DND-41 (cell line): ENCODE measurements around the gene ZIC1.

Source experiments
- ATAC-seq: fragments of 200-7000 bp; cut with Tn5 transposase; 3 replicates; pipeline ENCODE4 v1.9.1; 2021; ENCODE audit warnings: low read depth; ENCODE audit not compliant: insufficient read depth
- DNase-seq: peaks from one replicate; pipeline ENCODE4 v3.0.0-alpha.2; 2020
- H2AFZ ChIP-seq: 2 replicates; pipeline ENCODE4 v1.6.0; 2012; ENCODE audit warnings: low read depth, low read length
- H3K27ac ChIP-seq: 2 replicates; pipeline ENCODE4 v1.5.1; 2012; ENCODE audit warnings: low read length, inconsistent platforms
- H3K27me3 ChIP-seq: fragments of 200-600 bp; sonication (generic); 2 replicates; pipeline ENCODE4 v1.6.0; 2012; ENCODE audit warnings: low read length, mild to moderate bottlenecking, inconsistent platforms; ENCODE audit not compliant: insufficient read depth, poor library complexity
- H3K36me3 ChIP-seq: 2 replicates; pipeline ENCODE4 v1.5.1; 2012; ENCODE audit warnings: low read length, inconsistent platforms; ENCODE audit not compliant: insufficient read depth
- H3K4me1 ChIP-seq: 2 replicates; pipeline ENCODE4 v1.5.1; 2012; ENCODE audit warnings: mild to moderate bottlenecking, low read length; ENCODE audit not compliant: insufficient read depth
- H3K4me2 ChIP-seq: 2 replicates; pipeline ENCODE4 v1.6.0; 2012; ENCODE audit warnings: mild to moderate bottlenecking, moderate library complexity, low read length, inconsistent platforms; ENCODE audit not compliant: insufficient read depth
- H3K4me3 ChIP-seq, 2 experiments: fragments of 200-600 bp in 1 of 2; shearing (Covaris generic) in 1 of 2; 2 replicates each; pipeline ENCODE4 v1.5.1; 2012 to 2016; ENCODE audit warnings: inconsistent platforms in 2 of 2, low read length in 2 of 2, mild to moderate bottlenecking in 2 of 2, low read depth in 1 of 2, moderate library complexity in 1 of 2
- H3K79me2 ChIP-seq: 2 replicates; pipeline ENCODE4 v1.6.0; 2012; ENCODE audit warnings: low read length, inconsistent platforms; ENCODE audit not compliant: insufficient read depth
- H3K9ac ChIP-seq: 2 replicates; pipeline ENCODE4 v1.6.0; 2012; ENCODE audit warnings: low read depth, mild to moderate bottlenecking, inconsistent platforms, low read length, moderate library complexity
- H3K9me3 ChIP-seq: 2 replicates; pipeline ENCODE4 v1.5.1; 2012; ENCODE audit warnings: low read length, moderate library complexity, mild to moderate bottlenecking, inconsistent platforms; ENCODE audit not compliant: insufficient read depth, severe bottlenecking
- H4K20me1 ChIP-seq: 2 replicates; pipeline ENCODE4 v1.6.0; 2012; ENCODE audit warnings: low read length; ENCODE audit not compliant: insufficient read depth
- EZH2 ChIP-seq: IDR thresholded peaks from 3 replicates; pipeline ENCODE4 v1.6.1; 2012; ENCODE audit warnings: borderline replicate concordance, low read depth, mild to moderate bottlenecking, moderate library complexity, low read length, inconsistent platforms; ENCODE audit not compliant: severe bottlenecking
- TF ChIP-seq, protein P1 (sequence below): IDR thresholded peaks from 2 replicates; pipeline ENCODE4 v1.5.1; 2012; ENCODE audit warnings: borderline replicate concordance, low read length, moderate library complexity, mild to moderate bottlenecking; ENCODE audit not compliant: poor library complexity, severe bottlenecking; ENCODE audit errors: extremely low read depth

ZIC1 gene

DNA sequence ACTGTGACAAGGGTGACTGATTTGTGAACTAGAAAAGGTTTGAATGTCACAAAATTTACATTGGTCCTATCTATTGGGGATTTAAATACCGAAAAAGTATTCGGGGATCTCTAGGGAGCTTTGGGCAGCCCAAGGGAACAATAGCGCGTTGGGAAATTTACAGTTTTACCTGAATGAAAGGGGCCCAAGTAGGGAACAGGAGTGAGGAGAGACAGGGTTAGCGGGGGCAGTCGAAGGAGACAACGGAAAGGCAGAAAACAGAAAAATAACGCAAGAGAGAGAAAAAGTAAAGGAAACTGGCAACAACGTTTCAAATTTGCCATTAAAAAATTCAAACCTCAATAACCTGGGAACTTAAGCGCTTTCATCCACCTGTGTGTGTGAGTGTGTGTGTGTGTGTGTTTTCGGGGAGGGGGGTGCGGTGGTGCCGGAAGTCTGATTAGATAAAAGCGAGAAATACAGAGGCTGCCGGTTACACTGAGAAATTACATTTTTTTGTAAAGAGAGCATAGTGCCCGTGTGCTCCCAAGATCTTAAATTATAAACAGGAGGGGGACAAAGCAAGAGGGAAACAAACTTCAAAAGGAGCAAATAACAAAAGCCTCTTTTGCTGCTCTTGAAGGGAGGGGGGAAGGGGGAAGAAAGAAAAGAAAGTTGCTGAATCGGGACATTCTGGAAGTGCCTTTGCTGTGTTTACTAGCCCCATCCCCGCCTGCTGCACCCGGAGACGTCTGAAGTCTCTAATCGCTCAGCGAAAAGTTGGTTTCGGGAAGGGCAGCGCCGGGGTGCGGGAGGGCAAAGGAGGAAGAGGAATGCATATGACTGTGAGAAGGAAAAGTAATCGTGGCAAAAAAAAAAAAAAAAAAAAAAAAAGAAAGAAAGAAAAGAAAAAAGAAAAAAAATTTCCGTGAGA lies 721 bp upstream of the ZIC1 start:
- H4K20me1 ChIP-seq, result no peaks in the 10 kb centered on the region
- no peak overlapping the region for H2AFZ ChIP-seq
- ATAC-seq (no peak), DNase-seq (no peak)
- no peaks in the 10 kb centered on the region for H3K36me3 ChIP-seq
- no peak overlapping the region for H3K4me2 ChIP-seq
- peaks cover 10% of the 10 kb centered on the region for H3K9me3 ChIP-seq
- H3K9ac ChIP-seq, result no peak overlapping the region
- H3K79me2 ChIP-seq, result no peaks in the 10 kb centered on the region
- TF ChIP-seq, protein P1, sequence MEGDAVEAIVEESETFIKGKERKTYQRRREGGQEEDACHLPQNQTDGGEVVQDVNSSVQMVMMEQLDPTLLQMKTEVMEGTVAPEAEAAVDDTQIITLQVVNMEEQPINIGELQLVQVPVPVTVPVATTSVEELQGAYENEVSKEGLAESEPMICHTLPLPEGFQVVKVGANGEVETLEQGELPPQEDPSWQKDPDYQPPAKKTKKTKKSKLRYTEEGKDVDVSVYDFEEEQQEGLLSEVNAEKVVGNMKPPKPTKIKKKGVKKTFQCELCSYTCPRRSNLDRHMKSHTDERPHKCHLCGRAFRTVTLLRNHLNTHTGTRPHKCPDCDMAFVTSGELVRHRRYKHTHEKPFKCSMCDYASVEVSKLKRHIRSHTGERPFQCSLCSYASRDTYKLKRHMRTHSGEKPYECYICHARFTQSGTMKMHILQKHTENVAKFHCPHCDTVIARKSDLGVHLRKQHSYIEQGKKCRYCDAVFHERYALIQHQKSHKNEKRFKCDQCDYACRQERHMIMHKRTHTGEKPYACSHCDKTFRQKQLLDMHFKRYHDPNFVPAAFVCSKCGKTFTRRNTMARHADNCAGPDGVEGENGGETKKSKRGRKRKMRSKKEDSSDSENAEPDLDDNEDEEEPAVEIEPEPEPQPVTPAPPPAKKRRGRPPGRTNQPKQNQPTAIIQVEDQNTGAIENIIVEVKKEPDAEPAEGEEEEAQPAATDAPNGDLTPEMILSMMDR, result no peak
- TF ChIP-seq EZH2, result no peak
- H3K4me3 ChIP-seq, result no peak overlapping the region
- no peaks in the 10 kb centered on the region for H3K27me3 ChIP-seq
- H3K27ac ChIP-seq, result no peak overlapping the region
- no peaks in the 10 kb centered on the region for H3K4me1 ChIP-seq

DNA sequence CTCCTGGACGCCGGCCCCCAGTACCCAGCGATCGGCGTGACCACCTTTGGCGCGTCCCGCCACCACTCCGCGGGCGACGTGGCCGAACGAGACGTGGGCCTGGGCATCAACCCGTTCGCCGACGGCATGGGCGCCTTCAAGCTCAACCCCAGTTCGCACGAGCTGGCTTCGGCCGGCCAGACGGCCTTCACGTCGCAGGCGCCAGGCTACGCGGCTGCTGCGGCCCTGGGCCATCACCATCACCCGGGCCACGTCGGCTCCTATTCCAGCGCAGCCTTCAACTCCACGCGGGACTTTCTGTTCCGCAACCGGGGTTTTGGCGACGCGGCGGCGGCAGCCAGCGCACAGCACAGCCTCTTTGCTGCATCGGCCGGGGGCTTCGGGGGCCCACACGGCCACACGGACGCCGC lies 956 bp downstream of the ZIC1 start:
- Histone ChIP-seq H4K20me1 (no peaks in the 10 kb centered on the region), H3K4me2 (no peak overlapping the region), H3K27ac (no peak overlapping the region), H3K27me3 (no peaks in the 10 kb centered on the region), H3K4me1 (no peaks in the 10 kb centered on the region), H3K79me2 (no peaks in the 10 kb centered on the region), H3K9me3 (peaks cover 10% of the 10 kb centered on the region), H3K9ac (no peak overlapping the region), H3K4me3 (no peak overlapping the region), H3K36me3 (no peaks in the 10 kb centered on the region), H2AFZ (no peak overlapping the region)
- no peak for ATAC-seq
- TF ChIP-seq EZH2, result no peak
- TF ChIP-seq, protein P1, result no peak
- DNase-seq, result no peak

DNA sequence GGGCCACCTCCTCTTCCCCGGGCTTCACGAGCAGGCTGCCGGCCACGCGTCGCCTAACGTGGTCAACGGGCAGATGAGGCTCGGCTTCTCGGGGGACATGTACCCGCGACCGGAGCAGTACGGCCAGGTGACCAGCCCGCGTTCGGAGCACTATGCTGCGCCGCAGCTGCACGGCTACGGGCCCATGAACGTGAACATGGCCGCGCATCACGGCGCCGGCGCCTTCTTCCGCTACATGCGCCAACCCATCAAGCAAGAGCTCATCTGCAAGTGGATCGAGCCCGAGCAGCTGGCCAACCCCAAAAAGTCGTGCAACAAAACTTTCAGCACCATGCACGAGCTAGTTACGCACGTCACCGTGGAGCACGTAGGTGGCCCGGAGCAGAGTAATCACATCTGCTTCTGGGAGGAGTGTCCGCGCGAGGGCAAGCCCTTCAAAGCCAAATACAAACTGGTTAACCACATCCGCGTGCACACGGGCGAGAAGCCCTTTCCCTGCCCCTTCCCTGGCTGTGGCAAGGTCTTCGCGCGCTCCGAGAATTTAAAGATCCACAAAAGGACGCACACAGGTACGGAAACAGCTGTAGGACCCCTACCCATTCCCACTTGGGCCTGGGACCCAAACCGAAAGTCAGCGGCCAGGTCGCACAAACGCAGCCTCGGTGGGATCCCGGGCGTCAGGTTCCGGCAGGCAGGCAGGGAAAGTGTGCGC lies 1.5 kb downstream of the ZIC1 start:
- no peaks in the 10 kb centered on the region for H3K27me3 ChIP-seq
- no peaks in the 10 kb centered on the region for H3K79me2 ChIP-seq
- DNase-seq (no peak), ATAC-seq (no peak)
- TF ChIP-seq, protein P1, result no peak
- TF ChIP-seq EZH2, result no peak
- H3K4me2 ChIP-seq, result no peak overlapping the region
- no peaks in the 10 kb centered on the region for H4K20me1 ChIP-seq
- no peak overlapping the region for H2AFZ ChIP-seq
- H3K9me3 ChIP-seq, result peaks cover 10% of the 10 kb centered on the region
- H3K36me3 ChIP-seq, result no peaks in the 10 kb centered on the region
- no peak overlapping the region for H3K4me3 ChIP-seq
- no peak overlapping the region for H3K9ac ChIP-seq
- no peaks in the 10 kb centered on the region for H3K4me1 ChIP-seq
- H3K27ac ChIP-seq, result no peak overlapping the region
